ENCODE measurements around the gene MAMDC4. TPM values are rescaled to one million over a fixed set of nuclear protein-coding genes. Genes with fewer than 3 reads are reported as not detected.
A peak's percentile ranks its signal among the peaks of the same experiment; 100 is the strongest.
"Not testable (repeated sequence)": the region's sequence is repeated elsewhere in the genome, so short reads cannot be mapped to it uniquely, and the experiment has no call there.

Gene MAMDC4
- total RNA-seq, 1 donor from 2014 or later: 2.9 TPM

DNA sequence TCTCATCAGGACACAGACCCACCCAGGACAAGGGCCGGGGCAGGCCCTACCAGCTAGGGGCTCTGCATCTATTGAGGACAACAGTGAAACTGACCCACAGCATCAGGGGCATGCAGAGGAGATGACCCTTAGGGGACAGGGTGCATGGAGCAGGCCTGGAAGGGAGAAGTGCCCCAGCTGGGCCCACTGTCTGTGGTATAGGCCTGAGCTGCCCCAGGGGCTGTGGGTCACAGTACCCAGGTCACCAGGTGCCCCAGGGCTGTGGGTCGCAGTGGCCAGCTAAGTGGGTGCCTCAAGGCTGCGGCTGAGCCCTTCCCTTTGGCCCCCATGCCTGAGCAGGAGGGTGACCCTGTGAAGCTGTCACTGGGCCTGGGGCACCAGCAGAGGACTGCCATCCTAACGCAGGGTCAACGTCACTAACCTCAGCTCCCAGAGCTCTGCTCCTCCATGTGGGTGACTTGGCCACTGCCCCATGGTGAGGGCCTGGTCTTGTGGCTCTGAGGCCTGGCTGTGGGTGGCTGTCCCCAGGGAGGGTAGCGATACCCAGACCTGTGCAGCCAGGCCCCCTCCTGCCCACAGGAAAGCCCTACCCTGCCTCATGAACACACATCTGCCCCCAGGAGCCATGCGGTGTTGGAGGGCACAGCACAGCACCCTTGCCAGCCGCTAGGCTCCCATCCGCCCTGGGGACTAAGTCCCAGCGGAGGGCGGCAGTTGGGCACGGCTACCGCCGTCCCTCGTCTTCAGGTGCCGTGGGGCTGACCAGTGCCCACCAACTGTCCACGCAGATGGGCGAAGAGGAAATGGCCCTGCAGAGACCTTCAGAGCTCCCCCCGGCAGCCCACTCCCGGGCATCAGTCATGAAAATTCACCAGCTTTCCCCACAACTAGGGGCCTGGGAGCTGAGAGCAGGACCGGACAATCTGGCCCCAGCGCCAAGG, 9.1 kb downstream of the MAMDC4 start:
- DNase-seq (ENCODE audit: low read depth): no peak

- DNase-seq (ENCODE audit: low read depth): no peak
These were observed 9.8 kb downstream of the MAMDC4 start for GRCh38 chr9:136861874-136862457.

GRCh38 chr9:136862849-136863622, 10.9 kb downstream of the MAMDC4 start:
- no peak for DNase-seq (ENCODE audit: low read depth)

- DNase-seq (ENCODE audit: low read depth): no peak
These were observed 11.6 kb downstream of the MAMDC4 start for GRCh38 chr9:136863623-136864273.

- no peak for DNase-seq (ENCODE audit: low read depth)
These were observed 13.1 kb downstream of the MAMDC4 start for GRCh38 chr9:136865041-136865767.

- no peak for DNase-seq (ENCODE audit: low read depth)
These were observed 13.6 kb downstream of the MAMDC4 start for GRCh38 chr9:136865768-136866103.

GRCh38 chr9:136866898-136867421, 14.8 kb downstream of the MAMDC4 start:
- not testable (repeated sequence) for DNase-seq (ENCODE audit: low read depth)

DNA sequence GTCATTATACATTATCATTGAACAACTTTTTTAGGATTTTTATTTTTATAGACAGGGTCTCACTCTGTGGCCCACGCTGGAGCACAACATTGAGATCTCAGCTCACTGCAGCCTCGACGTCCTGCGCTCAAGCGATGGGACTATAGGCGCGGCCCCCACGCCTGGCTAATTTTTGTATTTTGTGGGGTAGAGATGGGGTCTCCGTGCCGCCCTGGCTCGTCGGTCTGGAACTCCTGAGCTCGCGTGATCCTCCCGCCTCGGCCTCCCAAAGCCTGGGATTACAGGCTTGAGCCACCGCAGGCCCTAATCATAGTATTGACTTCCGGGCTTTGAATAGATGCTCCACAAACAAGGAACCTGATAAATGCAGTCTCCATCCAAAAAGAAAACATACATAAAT, 15.3 kb downstream of the MAMDC4 start:
- DNase-seq (ENCODE audit: low read depth): no peak

- no peak for DNase-seq (ENCODE audit: low read depth)
These were observed 15.8 kb downstream of the MAMDC4 start for GRCh38 chr9:136867917-136868316.

DNA sequence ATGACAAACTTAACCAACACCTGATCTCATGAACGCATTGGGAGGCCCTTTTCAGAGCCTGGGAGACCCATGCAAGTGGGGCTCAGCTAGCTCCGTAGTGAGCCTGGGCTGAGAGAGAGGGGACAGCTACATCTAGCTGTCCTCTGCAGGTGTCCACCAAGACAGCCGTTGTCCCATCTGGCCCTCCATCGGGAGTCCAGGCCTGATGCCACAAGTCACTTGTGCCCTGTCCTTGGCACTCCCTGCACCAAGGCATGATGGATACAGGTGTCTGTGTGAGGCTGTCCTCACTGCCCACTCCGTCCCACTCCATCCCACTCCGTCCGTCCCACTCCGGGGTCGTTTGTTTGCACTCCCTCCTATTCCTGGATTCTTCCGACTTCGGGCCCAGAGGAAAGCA, 16.5 kb downstream of the MAMDC4 start:
- no peak for DNase-seq (ENCODE audit: low read depth)

- not testable (repeated sequence) for DNase-seq (ENCODE audit: low read depth)
These were observed 17.5 kb downstream of the MAMDC4 start for GRCh38 chr9:136869611-136870010.

DNA sequence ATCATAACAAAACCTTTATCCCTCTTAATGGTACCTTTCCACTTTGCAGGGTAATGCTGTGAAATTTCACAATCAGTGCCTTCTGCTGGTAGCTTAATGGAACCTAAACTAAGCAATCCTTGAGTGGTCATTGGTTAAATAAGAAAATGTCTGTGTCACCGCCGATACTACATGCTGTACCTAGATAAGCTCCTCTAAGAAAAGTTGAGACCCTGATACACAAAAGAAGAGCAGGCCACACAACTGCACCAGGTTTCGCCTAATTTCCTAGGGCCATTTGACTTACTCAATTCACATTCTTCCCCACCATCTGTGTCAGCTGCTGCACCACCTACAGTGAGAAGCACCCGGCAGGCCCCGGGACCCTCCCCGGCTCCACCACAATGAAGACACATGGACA, 23.0 kb downstream of the MAMDC4 start:
- no peak for DNase-seq (ENCODE audit: low read depth)

GRCh38 chr9:136876476-136876875, 24.3 kb downstream of the MAMDC4 start:
- no peak for DNase-seq (ENCODE audit: low read depth)

DNA sequence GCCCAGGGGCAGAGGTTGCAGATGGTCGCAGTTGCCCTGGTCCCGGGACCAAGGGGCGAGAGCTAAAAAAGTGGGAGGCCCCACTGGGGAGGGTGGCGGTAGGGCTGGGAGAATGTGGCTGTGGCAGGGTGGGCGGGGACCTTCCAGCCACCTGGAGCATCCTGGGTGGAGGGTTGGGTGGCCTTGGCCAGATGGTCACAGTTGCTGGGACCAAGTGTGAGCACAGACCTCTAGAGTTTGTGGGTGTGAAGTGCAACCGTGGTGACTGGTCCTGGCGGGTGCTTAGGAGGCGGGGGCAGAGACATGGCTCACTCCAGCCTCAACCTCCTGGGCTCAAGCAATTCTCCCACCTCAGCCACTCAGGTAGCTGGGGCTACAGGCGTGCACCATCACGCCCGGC, 28.5 kb downstream of the MAMDC4 start:
- no peak for DNase-seq (ENCODE audit: low read depth)

GRCh38 chr9:136881691-136882108, 29.6 kb downstream of the MAMDC4 start:
- no peak for DNase-seq (ENCODE audit: low read depth)

DNA sequence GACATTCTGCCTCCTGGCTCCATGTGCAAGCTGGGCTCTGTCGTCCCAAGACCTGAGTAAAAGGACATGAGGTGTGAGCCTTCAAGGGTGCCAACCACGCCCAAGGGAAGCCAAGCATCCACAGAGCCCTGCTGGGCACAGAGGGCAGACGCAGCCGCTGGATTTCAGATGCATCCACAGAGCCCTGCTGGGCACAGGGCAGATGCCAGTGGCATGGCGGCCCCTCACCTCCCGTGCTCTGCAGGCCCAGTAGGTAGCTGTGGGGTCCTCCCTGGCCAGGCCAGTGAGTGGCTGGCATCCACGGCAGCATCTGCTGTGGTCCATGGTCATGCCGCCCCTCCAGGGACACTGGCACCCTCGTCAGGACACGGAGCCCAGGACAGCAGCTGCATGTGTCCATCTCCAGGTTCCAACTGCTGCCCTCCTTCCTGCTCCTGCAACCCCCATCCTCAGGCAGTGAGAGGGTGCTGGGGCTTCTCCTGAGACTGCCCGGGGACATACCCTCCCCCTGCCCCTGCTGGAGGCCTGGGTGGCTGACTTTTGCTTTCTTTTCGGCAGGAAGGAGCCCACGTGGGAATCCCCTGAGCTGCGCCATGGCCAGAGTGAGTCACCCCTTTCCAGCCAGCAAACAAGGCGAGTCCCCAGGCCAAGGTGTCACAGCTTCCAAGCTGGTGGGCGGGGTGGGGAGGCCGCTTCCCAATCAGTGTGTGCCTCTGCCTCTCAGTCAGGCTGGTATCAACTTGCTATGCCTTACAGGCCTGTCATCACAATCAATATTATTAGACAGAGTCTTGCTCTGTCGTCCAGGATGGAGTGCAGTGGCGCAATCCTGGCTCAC, 30.2 kb downstream of the MAMDC4 start:
- peak; percentile 66 for DNase-seq (ENCODE audit: low read depth)

DNA sequence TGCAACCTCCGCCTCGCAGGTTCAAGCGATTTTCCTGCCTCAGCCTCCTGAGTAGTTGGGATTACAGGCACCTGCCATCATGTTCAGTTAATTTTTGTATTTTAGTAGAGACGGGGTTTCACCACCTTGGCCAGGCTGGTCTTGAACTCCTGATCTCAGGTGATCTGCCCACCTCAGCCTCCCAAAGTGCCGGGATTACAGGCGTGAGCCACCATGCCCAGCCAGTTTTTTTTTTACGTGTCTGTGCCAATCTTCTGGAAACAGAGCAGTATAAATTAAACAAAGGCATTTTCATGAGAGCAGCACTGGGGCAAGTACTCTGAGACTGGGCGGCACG, 30.8 kb downstream of the MAMDC4 start:
- not testable (repeated sequence) for DNase-seq (ENCODE audit: low read depth)

DNA sequence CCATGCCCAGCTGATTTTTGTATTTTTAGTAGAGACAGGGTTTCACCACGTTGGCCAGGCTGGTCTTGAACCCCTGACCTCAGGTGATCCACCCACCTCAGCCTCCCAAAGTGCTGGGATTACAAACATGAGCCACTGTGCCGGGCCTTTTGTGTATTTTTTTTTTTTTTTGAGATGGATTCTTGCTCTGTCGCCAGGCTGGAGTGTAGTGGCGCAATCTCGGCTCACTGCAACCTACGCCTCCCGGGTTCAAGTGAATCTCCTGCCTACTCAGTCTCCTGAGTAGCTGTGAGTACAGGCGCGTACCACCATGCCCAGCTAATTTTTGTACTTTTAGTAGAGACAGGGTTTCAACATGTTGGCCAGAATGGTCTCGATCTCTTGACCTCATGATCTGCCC, 31.5 kb downstream of the MAMDC4 start:
- DNase-seq (ENCODE audit: low read depth): not testable (repeated sequence)

DNA sequence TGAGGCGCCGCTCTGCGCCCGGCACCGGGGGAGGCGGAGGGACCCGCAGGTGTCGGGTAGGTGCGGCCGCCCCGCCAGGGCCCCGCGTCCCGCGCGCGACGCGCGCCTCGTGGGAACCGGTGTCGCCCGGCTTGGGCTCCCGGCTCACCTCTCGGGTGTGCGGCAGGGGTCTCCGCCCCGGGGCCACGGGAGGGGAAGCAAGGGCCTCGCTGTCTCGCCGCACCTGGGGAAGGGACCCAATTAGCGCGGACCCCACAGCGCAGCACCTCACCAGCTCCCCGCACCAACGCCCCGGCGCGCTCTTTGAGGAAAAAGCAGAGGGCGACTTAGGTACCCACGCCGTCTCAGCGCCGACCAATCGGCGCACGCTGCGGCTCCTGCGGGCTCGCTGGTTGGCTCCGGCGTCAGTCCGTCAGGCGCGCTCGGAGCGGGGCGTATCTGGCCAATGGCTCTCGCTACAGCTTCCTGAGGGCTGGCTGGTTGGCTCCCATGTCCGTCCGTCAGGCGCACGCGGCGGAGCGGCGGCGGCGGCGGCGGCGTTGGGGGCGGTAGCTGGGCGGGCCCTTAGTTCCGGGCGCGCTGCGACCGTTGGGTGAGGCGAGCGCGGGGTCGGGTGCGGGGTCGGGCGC, 33.9 kb downstream of the MAMDC4 start, which contains the start of gene TRAF2:
Gene TRAF2 (plus strand): TSS at position 567 of the 629 bp plus-strand sequence. CDS start 12,225 bp downstream, outside the sequence.
- DNase-seq (ENCODE audit: low read depth): peak; percentile 98
